GM12874 (cell line): Measurements from ENCODE around the gene CNOT3.

ENCODE experiments used
- CTCF ChIP-seq: IDR thresholded peaks from 2 replicates; pipeline ENCODE4 v1.5.1; 2011; ENCODE audit warnings: low read depth, mild to moderate bottlenecking, control low read depth, low read length, moderate library complexity; ENCODE audit not compliant: insufficient read depth

The CNOT3 gene

GRCh38 chr19:54114340-54115108 is 23.0 kb upstream of the CNOT3 start:
- TF ChIP-seq CTCF: no peak

GRCh38 chr19:54115109-54116063 is 22.2 kb upstream of the CNOT3 start, which contains the start of the genes PRPF31 and TFPT:
PRPF31 (plus strand) TSS chr19:54115754; CDS start chr19:54118279, 2,525 bp downstream.
TFPT (minus strand) TSS chr19:54115657; CDS start chr19:54115269, 388 bp downstream.
- TF ChIP-seq CTCF: no peak

GRCh38 chr19:54121259-54121658 is 16.3 kb upstream of the CNOT3 start:
- TF ChIP-seq CTCF: no peak

- no peak for TF ChIP-seq CTCF
Observed at GRCh38 chr19:54123682-54124081, 13.9 kb upstream of the CNOT3 start.

GRCh38 chr19:54124393-54124792 is 13.2 kb upstream of the CNOT3 start:
- TF ChIP-seq CTCF: no peak

- TF ChIP-seq CTCF: no peak
Observed at GRCh38 chr19:54125713-54126112, 11.8 kb upstream of the CNOT3 start.
